Measurements from ENCODE around the gene BORCS6.
A peak's percentile ranks its signal among the peaks of the same experiment; 100 is the strongest.
"Not testable (repeated sequence)": the region's sequence is repeated elsewhere in the genome, so short reads cannot be mapped to it uniquely, and the experiment has no call there.

BORCS6 gene

GRCh38 chr17:8189711-8190477 lies at the start of gene BORCS6:
BORCS6 (minus strand) TSS chr17:8190180; CDS start chr17:8190140, 40 bp downstream.
- DNase-seq: peak; percentile 63

- no peak for DNase-seq
Observed at GRCh38 chr17:8237886-8238285, 47.9 kb upstream of the BORCS6 start.

- no peak for DNase-seq
Observed at GRCh38 chr17:8237175-8237574, 47.2 kb upstream of the BORCS6 start.

- DNase-seq: no peak
Observed at GRCh38 chr17:8235676-8236075, 45.7 kb upstream of the BORCS6 start.

GRCh38 chr17:8234361-8235270 lies 44.6 kb upstream of the BORCS6 start:
- no peak for DNase-seq

GRCh38 chr17:8231701-8232100 lies 41.7 kb upstream of the BORCS6 start:
- no peak for DNase-seq

GRCh38 chr17:8227238-8227581 lies 37.2 kb upstream of the BORCS6 start:
- DNase-seq: no peak

- no peak for DNase-seq
Observed at GRCh38 chr17:8226536-8227237, 36.7 kb upstream of the BORCS6 start.

- no peak for DNase-seq
Observed at GRCh38 chr17:8225813-8226535, 36.0 kb upstream of the BORCS6 start.

- no peak for DNase-seq
Observed at GRCh38 chr17:8224891-8225812, 35.2 kb upstream of the BORCS6 start.

- no peak for DNase-seq
Observed at GRCh38 chr17:8223356-8224126, 33.6 kb upstream of the BORCS6 start.

GRCh38 chr17:8222630-8223355 lies 32.8 kb upstream of the BORCS6 start:
- peak; percentile 25 for DNase-seq

GRCh38 chr17:8222380-8222629 lies 32.3 kb upstream of the BORCS6 start:
- DNase-seq: no peak

- DNase-seq: no peak
Observed at GRCh38 chr17:8221663-8222379, 31.8 kb upstream of the BORCS6 start.

- no peak for DNase-seq
Observed at GRCh38 chr17:8220783-8221662, 31.0 kb upstream of the BORCS6 start.

GRCh38 chr17:8214000-8214399 lies 24.0 kb upstream of the BORCS6 start:
- not testable (repeated sequence) for DNase-seq

- no peak for DNase-seq
Observed at GRCh38 chr17:8212312-8213180, 22.6 kb upstream of the BORCS6 start.
